RWPE1 (cell line): ENCODE results near the gene ADAM22.

Source experiments
- CTCF ChIA-PET: fragments of 350-600 bp; sonication (Branson Sonifier 250); formaldehyde crosslinking; extraction: SDS; loops from one replicate; lab custom pipeline; 2021; lab: Yijun Ruan, JAX
- POLR2A ChIA-PET: fragments of 400-600 bp; formaldehyde crosslinking; extraction: SDS; loops from one replicate; lab custom pipeline; 2020; ENCODE audit warnings: antibody characterized with exemption; ENCODE audit not compliant: low non-redundant PET; lab: Yijun Ruan, JAX
- DNase-seq: peaks from one replicate; pipeline ENCODE4 v3.0.0; 2012; ENCODE audit warnings: low spot score
- H3K27ac ChIP-seq: fragments of 450-650 bp; 2 replicates; pipeline ENCODE4 v1.5.1; 2017
- CTCF ChIP-seq: fragments of 450-650 bp; conservative IDR thresholded peaks from 2 replicates; pipeline ENCODE4 v1.5.1; 2017; ENCODE audit warnings: low read depth, mild to moderate bottlenecking

The ADAM22 gene

GRCh38 chr7:88183051-88183450, 249.0 kb downstream of the ADAM22 start:
- TF ChIP-seq CTCF: no peak
- H3K27ac ChIP-seq: no peak overlapping the region
- ChIA-PET CTCF (no interaction called here), POLR2A (no interaction called here)
- DNase-seq: no peak

- ChIA-PET CTCF (interaction anchor here (0.6 kb wide), 3 partner anchors 15 to 95 kb away, joined by 3 to 4 read pairs (median 3); no protein-coding TSS in a partner anchor), POLR2A (no interaction called here)
- no peak overlapping the region for H3K27ac ChIP-seq
- DNase-seq: peak; percentile 45
- no peak for TF ChIP-seq CTCF
Observed at GRCh38 chr7:88184848-88185304, 250.8 kb downstream of the ADAM22 start.

GRCh38 chr7:88185650-88186049, 251.6 kb downstream of the ADAM22 start:
- no peak for DNase-seq
- POLR2A ChIA-PET: no interaction called here
- no peak overlapping the region for H3K27ac ChIP-seq
- CTCF ChIA-PET: interaction anchor here (0.6 kb wide), 2 partner anchors 16 to 103 kb away, joined by 3 read pairs; no protein-coding TSS in a partner anchor
- TF ChIP-seq CTCF: no peak

GRCh38 chr7:88191911-88192310, 257.9 kb downstream of the ADAM22 start:
- ChIA-PET POLR2A (no interaction called here), CTCF (no interaction called here)
- DNase-seq: no peak
- no peak for TF ChIP-seq CTCF
- H3K27ac ChIP-seq: no peak overlapping the region

- no peak for TF ChIP-seq CTCF
- ChIA-PET CTCF (no interaction called here), POLR2A (no interaction called here)
- DNase-seq: no peak
- no peak overlapping the region for H3K27ac ChIP-seq
Observed at GRCh38 chr7:88200261-88200660, 266.2 kb downstream of the ADAM22 start.

- ChIA-PET CTCF (no interaction called here), POLR2A (no interaction called here)
- no peak for DNase-seq
- H3K27ac ChIP-seq: no peak overlapping the region
- no peak for TF ChIP-seq CTCF
Observed at GRCh38 chr7:88200789-88201188, 266.7 kb downstream of the ADAM22 start.

- H3K27ac ChIP-seq: no peak overlapping the region
- TF ChIP-seq CTCF: no peak
- DNase-seq: no peak
- ChIA-PET CTCF (no interaction called here), POLR2A (no interaction called here)
Observed at GRCh38 chr7:88201305-88201704, 267.3 kb downstream of the ADAM22 start.
